Tongue (tissue), 2 donors: ENCODE results near the gene OGDH. TPM values are rescaled to one million over a fixed set of nuclear protein-coding genes. Genes with fewer than 3 reads are reported as not detected.
A peak's percentile ranks its signal among the peaks of the same experiment; 100 is the strongest.

ENCODE experiments used
- DNase-seq: peaks from one replicate; pipeline ENCODE4 v3.0.0-alpha.2; 2015
- total RNA-seq: library from RNA; depleted of rRNA; stranded (reverse); fragments of >200 nt; gene quantifications from one replicate; pipeline ENCODE4 v1.2.3, GENCODE V29; 2014

Gene OGDH
- total RNA-seq, 1 donor from 2014 or later = 198 TPM

DNA sequence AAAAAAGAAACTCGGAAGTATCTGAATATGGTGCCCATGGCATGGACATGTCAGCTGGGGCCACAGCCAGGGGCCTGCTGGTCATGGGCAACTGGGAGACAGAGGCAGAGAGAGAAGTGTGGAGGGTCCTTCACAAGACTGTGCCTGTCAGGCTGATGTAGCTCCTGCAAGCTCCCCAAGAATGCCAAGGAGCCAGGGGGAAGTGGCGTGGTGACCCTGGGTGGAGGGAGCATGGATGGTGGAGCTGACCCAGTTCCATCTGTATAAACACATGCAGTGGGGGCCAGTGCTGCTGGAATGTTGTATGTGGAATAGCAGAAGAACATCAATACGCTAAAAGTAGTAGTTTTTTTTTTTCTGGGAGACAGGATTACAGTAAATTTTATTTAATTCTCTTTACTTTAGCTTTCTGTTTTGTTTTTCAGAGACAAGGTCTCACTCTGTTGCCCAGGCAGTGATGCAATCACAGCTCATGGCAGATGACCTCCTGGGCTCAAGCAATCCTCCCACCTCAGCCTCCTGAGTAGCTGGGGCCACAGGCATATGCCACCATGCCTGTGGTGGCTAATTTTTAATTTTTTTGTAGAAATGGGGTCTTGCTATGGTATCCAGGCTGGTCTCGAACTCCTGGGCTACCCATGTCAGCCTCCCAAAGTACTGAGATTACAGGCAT is 131.8 kb downstream of the OGDH start:
- DNase-seq = no peak

DNA sequence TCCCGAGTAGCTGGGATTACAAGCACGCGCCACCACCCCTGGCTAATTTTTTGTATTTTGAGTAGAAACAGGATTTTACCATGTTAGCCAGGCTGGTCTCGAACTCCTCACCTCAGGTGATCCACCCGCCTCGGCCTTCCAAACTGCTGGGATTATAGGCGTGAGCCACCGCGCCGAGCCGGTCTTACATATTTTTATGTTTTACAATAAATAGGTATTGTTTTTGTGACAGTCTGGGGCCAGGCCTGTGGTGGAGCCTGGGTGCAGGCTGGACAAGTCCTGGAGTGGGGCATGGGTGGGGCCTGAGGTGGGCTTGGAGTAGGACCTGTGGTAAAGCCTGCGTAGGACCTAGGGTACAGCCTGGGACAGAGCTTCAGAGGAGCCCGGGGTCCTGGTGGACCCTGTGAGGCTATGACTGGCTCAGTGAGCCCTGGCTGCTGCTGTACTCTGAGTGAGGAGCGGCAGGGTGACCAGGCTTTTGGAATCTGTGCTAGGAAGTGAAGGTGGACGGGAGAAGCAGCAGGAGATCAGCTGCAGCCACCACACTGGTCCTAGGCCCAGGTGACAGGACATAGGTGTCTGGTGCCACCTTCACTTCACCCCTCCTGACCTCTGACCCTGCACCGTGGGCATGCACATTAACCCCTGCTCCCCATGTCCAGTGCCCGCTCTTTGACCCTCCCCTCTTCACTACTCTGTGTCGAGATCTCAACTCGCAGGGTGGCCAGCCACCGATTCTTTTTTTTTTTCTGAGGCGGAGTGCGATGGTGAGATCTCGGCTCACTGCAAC is 132.6 kb downstream of the OGDH start:
- no peak for DNase-seq

DNA sequence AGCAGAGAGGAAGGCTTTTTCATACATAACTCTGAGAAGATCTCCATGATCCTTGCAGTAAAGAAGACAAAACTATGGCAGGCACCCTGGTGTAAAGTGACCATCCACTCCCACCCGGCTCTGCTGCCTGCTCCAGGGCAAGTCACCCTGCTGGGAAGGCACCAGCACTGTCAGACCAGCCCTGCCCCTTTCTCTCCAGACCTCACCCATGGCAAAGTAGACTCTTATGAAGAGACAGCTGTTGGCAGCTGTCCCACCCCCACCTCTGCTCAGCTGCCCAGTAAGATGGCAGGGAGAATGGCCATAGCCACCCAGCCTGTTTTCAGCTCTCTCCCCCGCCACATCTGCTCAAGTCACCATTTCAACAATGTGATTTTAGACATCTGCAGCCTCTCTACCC is 133.6 kb downstream of the OGDH start:
- DNase-seq = peak; percentile 72

DNA sequence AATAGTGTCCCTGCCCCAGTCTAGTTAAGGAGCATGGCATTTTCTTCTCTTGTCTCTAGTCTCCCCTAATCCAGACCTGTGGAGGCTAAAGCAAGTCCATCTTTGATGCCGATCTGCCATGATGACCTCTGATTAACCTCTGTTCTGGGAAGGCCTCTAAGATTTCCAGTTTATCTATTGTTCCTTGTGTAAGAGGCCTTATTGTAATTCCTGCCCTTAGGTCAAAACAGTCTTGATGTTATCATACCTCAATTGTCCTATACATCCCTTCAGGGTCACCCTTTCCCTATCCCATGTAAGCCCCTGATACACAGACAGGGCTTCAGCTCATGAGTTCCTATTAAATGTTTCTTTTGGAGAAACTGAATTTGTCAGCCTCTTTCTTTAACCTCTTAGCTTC is 137.3 kb downstream of the OGDH start:
- no peak for DNase-seq

DNA sequence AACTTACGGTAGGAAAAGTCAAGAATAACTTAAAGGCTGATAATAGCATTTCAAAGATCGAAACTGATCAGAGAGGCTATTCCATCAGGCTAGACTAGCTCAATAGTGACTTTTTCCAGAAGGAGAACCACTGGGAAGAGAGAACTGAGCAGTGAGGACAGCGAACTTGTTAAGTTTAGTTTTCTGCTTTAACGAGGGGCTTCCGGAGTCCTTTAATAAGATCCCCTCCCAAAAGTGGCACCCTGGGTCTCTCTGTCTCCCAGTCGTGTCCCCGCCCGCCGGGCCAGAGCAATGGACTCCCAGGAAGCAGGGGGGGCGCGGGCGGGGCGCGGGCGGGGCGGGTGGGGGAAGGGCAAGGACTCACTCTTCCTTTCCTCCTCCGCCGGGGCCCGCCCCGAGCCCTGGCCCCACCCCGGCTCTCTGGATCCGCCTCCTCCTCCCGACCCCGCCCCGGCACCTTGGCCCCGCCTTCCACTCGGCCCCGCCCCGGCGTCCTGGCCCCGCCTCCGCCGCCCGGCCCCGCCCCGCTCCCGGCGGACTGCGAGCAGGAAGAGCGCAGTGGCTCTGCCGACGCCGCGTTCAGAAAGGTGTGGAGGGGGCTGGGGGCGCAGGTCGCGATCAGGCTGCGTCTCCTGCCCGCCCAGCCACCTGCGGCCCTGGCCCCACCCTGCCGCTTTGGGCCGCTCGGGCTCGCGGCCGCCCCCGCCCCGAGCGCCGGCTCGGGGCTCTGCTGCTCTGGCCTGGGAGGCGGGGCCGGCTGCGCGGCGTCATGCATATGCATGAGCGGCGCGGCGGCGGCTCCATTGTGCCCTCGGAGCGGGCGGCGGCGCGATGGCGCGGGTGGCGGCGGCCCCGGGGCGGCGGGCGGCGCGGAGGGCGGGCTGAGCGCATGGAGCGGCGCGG is 141.9 kb downstream of the OGDH start, which contains the start of gene ZMIZ2:
Gene ZMIZ2 (plus strand): TSS at position 803 of the 903 bp plus-strand sequence. CDS start 7,403 bp downstream, outside the sequence.
- DNase-seq = peak; percentile 96

DNA sequence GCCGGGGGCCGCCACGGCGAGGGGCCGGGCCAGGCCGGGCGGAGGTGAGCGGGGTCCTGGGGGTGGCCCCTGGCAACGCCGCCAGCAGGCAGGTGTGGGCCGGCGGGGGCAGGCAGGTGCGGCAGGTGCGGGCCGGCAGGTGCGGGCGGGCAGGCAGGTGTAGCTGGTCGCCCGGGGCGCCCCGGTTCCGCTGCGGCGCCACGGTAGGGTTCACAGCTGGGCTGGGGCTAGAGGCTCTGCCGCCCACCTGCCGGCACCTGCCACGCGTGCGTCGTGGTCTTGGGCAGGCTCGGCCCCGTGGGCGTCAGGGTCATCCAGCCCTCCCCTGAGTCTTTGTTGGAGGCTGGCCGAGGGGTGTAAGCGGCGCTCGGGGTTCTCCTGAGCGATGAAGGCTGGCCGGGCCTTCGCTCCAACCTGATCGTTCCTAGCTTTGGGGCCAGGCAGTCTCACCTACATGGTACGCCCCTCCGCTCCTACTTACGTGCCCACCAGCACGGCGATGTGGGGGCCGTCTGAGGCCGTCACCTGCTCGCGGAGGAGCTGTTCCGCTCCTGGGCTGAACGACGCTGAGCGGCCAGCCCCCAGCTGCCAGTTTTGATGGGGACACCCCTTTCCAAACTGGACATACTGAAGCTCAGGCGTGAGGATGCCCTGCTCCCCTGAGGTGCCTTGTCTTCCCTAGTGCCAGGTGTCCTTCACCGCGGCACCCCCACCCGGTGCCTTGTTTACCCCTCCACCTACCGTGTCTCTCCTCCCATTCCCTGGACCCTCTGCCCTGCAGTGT is 142.7 kb downstream of the OGDH start:
- peak; percentile 22 for DNase-seq

DNA sequence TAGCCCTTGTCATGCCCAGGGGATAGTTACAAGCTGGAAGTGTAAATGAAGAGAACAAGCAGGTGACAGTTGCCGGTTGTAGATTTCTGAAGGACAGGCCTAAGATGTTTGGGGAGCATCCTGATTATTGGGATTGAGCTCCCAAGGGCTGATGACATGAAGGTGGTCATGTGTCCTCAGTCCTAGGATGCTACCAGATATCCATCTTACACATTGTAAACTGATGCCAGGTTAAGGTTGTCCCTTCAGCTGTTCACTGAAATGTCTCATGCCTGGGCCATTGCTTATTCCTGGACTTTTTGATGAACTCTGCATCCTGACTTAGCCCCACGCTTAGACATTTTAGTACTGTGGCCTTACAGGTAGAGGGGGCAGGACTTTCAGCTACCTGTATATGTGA is 143.6 kb downstream of the OGDH start:
- no peak for DNase-seq

DNA sequence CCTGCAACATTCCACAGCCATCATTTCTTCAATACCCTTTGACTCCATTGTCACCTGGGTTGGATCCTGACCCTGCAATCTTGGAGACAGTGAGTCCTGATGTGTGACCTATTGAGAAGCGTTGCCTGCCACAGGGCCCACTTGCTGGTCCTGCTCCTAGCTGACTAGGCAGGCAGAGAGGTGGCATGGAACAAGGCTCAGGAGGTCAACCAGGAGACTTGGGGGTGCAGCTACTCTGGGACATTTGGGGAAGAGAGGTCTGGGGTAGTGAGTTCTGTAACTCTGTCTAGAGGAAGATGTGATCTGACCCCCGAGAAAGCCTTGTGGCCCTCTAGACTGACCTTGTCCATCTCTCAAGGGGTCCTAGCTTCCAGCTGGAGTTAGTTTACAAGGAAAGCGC is 144.0 kb downstream of the OGDH start:
- DNase-seq = no peak

DNA sequence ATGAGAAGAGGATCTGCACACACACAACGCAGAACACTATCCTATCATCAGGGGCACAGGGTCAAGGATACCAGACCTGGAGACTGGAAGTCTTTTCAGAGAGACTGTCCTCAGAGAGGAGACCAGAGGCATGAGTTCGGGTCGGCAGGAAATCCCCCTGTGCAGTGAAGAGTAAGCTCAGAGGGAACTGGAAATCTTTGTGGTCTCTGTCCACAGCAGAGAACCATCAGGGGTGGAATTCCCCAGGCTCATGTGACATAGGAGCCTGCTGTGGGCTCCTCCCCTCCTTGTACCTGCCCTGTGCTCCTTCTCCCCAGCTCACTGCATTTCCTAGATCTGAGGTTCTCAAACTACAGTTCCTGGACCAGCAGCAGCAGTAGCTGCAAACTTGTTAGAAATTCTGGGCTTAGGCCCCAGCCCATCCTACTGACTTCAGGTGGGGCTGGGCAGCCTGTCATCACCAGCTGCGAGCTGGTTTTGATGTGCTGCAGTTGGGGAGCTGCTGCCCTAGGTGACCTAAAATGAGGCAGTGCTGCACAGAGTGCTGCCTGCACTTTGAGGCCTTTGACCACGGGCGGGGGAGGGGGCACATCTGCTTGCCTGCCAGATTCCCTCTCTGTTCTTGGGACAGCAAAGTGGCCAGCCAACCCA is 144.6 kb downstream of the OGDH start:
- DNase-seq = no peak

DNA sequence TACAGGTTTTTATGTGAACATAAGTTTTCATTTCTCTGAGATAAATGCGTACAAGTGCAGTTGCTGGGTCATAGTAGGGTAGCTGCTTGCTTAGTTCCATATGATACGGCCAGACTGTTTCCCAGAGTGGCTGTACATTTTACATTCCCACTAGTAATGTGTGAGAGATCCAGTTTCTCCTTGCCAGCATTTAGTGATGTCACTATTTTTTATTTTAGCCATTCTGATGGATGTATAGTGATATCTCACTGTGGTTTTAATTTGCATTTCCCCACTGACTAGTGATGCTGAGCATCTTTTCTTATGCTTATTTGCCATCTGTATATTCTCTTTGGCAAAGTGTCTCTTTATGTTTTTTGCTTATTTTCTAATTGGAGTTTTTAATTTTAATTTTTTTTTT is 146.4 kb downstream of the OGDH start:
- no peak for DNase-seq

DNA sequence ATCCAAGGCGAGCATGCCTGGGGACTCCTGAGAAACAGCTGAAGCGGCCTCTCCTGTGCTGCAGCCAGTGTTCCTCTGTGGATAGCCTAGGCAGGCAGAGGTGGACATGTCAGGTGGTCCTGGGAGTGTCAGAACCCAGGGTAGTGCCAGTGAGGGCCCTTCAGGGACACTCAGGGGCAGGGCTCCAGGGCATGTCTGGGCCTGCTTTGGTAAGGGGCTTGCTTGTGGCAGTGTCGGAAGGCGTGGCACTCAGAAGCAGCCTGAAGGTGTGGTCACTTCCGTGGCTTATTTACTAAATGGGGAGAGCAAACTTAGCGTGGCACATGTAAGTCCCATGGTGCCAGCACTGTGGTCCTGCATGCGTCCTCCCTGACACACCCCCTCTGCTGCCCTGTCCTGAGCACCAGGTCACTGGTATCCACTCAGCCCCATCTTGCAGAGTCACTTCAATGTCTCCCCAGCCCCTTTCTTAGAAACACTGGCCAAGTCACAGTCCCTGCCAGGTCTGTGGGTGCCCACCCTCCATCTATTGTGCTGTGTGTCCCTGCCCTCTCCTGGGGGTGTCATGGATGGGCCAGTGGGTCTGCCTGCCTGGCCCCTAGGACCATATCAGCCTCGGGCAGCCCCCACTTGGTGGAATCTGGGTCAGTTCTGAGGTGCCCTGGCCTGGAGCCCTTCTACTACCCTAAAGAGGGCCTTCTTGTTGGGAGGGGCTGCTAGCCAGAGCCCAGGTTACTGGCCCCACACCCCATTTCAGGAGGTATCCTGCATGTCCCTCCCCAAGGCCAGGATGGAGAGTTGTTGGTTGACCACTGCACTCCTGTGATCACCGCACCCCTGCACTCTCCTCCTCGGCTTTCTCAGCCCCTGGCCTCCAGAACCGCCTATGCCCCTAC is 148.6 kb downstream of the OGDH start:
- DNase-seq = no peak

DNA sequence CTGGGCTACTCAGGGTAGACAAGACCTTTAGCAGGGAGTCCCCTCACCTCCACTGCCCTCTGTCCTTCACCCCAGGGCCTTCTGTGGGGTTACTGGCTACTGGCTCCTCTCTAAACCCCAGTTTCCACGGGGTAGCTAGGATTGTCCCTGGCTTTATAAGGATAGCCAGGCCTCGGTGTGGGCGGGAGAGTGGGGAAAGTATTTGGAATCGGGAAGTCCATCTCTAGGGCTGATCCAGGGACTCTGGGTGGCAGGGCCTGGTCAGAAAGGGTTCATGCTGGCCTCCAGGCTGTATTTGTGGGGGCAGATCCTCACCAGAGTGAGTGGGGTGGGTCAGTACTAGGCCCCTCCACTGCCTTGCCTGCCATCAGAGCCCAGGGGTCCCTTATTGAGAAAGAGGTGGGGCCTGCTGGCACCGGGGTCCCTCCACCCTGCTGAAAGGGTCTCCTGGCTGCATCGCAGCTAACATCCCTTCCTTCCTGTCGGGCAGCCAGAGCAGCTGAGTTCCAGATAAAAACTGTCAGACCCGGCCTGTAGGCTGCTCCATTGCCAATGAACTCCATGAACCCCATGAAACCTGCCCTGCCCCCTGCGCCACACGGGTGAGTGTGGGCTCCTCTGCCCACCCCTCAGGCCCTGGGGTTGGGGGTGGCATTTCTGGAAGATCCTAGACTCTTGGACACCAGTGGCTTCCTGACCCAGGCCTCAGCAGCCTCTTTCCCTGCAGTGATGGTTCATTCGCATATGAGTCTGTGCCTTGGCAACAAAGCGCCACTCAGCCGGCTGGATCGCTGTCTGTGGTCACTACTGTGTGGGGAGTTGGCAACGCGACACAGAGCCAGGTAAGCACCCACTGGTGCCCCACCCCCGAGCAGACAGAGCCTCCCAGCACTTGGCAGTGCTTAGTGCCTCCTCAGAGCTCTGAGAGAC is 149.5 kb downstream of the OGDH start:
- DNase-seq = no peak

DNA sequence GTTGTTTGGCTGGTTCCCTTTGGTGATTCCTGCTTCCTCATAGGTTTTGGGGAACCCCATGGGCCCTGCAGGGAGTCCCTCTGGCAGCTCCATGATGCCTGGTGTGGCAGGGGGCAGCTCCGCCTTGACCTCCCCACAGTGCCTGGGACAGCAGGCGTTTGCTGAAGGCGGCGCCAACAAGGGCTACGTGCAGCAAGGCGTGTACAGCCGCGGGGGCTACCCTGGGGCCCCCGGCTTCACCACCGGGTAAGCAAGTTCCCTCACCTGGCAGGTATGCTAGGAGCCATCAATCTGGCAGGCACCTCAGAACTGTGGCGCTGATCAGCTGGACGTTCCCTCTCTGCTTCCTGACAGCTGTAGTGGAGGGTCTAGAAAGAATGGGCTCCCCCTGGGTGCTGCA is 150.5 kb downstream of the OGDH start:
- no peak for DNase-seq

DNA sequence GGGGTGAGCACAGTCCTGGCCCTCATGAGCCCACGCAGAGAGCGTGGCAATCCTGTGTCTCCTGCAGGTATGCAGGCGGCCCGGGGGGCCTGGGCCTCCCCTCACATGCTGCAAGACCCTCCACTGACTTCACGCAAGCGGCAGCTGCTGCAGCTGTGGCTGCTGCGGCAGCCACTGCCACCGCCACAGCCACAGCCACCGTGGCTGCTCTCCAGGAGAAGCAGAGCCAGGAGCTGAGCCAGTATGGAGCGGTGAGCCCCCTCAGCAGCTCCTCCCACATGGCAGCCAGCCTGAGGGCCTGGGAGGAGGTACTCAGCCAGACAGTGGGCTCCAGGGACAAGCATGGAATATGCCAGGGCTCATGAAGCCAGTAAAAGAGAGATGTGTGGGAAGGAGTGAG is 150.9 kb downstream of the OGDH start:
- DNase-seq = peak; percentile 95

DNA sequence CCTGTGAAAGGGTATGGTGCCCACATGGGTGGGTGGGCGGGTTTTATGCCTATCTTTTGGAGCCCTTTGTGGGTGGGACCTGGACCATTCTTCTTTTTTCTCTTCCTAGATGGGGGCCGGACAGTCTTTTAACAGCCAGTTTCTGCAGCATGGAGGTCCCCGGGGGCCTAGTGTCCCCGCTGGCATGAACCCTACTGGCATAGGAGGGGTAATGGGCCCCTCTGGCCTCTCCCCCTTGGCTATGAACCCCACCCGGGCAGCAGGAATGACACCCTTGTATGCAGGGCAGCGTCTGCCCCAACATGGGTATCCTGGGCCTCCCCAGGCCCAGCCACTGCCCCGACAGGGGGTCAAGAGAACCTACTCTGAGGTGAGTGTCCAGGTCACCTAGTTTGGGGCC is 151.3 kb downstream of the OGDH start:
- no peak for DNase-seq
